K562 (cell line): ENCODE results near the gene OSGEP. TPM values are rescaled to one million over a fixed set of nuclear protein-coding genes. Genes with fewer than 3 reads are reported as not detected.

Experiments
- ARID4B ChIP-seq: sonication (generic); formaldehyde crosslinking; IDR thresholded peaks from 2 replicates; pipeline ENCODE4 v1.8.0; 2022; ENCODE audit warnings: mild to moderate bottlenecking, missing genetic modification reagents
- CBX3 ChIP-seq, 2 experiments: IDR thresholded peaks; 1 replicate in 1 of 2; 2 replicates in 1 of 2; pipeline ENCODE4 v1.6.1; 2012; ENCODE audit warnings: inconsistent platforms in 2 of 2, low read length in 2 of 2, borderline replicate concordance in 1 of 2, control low read depth in 1 of 2
- CREB1 ChIP-seq, 2 experiments: sonication (generic) in 1 of 2; formaldehyde crosslinking in 1 of 2; IDR thresholded peaks; 2 replicates each; pipeline versions ENCODE4 v1.6.1 to v1.8.0; 2012 to 2022; ENCODE audit warnings: inconsistent platforms in 1 of 2, mild to moderate bottlenecking in 1 of 2, missing genetic modification reagents in 1 of 2, moderate library complexity in 1 of 2
- FOXP1 ChIP-seq: sonication (generic); formaldehyde crosslinking; IDR thresholded peaks from 2 replicates; pipeline ENCODE4 v1.8.0; 2022; ENCODE audit warnings: mild to moderate bottlenecking, missing genetic modification reagents
- GTF2B ChIP-seq: IDR thresholded peaks from 2 replicates; pipeline ENCODE4 v1.6.1; 2011; ENCODE audit not compliant: insufficient read length; ENCODE audit errors: extremely low read depth
- HLTF ChIP-seq: fragments of 450-650 bp; IDR thresholded peaks from 2 replicates; pipeline ENCODE4 v1.6.1; 2016
- HNRNPL ChIP-seq: fragments of 200-400 bp; formaldehyde crosslinking; IDR thresholded peaks from 2 replicates; pipeline ENCODE4 v1.6.1; 2017; ENCODE audit warnings: low read depth, mild to moderate bottlenecking, low read length
- HNRNPUL1 ChIP-seq: fragments of 200-400 bp; formaldehyde crosslinking; IDR thresholded peaks from 2 replicates; pipeline ENCODE4 v1.6.1; 2017; ENCODE audit warnings: low read length
- HSF4 ChIP-seq: fragments of 250-450 bp; sonication (Bioruptor Pico); IDR thresholded peaks from 2 replicates; pipeline ENCODE4 v2.1.2; 2022; ENCODE audit warnings: mild to moderate bottlenecking, moderate library complexity, borderline replicate concordance
- LARP7 ChIP-seq: fragments of 450-650 bp; IDR thresholded peaks from 2 replicates; pipeline ENCODE4 v1.6.1; 2016
- MBD2 ChIP-seq: sonication (generic); IDR thresholded peaks from 2 replicates; pipeline ENCODE4 v1.6.1; 2016; ENCODE audit warnings: low read depth, borderline replicate concordance
- NEUROD1 ChIP-seq: fragments of 150-350 bp; IDR thresholded peaks from 2 replicates; pipeline ENCODE4 v1.6.1; 2014; ENCODE audit warnings: borderline replicate concordance, low read length, low read depth; ENCODE audit not compliant: partially characterized antibody
- PML ChIP-seq: IDR thresholded peaks from 2 replicates; pipeline ENCODE4 v1.6.1; 2012; ENCODE audit warnings: low read length, inconsistent platforms
- POLR2A ChIP-seq: fragments of 450-650 bp; conservative IDR thresholded peaks from 2 replicates; pipeline ENCODE4 v1.6.1; 2016
- POLR2B ChIP-seq: fragments of 450-650 bp; IDR thresholded peaks from 2 replicates; pipeline ENCODE4 v1.6.1; 2018; ENCODE audit warnings: low read depth; ENCODE audit not compliant: partially characterized antibody
- SMARCA5 ChIP-seq: fragments of 450-650 bp; IDR thresholded peaks from 2 replicates; pipeline ENCODE4 v1.6.1; 2016
- SRF ChIP-seq, 2 experiments: fragments of 250-450, 450-650 bp in 1 of 2; sonication (Bioruptor Pico) in 1 of 2; sonication (generic) in 1 of 2; formaldehyde crosslinking; IDR thresholded peaks; 2 replicates each; pipeline versions ENCODE4 v1.5.0 to v1.5.1; 2020 to 2022; ENCODE audit warnings: mild to moderate bottlenecking in 1 of 2, missing genetic modification reagents in 1 of 2
- THRAP3 ChIP-seq: fragments of 450-650 bp; IDR thresholded peaks from 2 replicates; pipeline ENCODE4 v1.6.1; 2016; ENCODE audit warnings: mild to moderate bottlenecking, inconsistent platforms, borderline replicate concordance
- XRCC5 ChIP-seq: fragments of 200-400 bp; formaldehyde crosslinking; IDR thresholded peaks from 2 replicates; pipeline ENCODE4 v1.6.1; 2017; ENCODE audit warnings: low read depth, mild to moderate bottlenecking, low read length
- ZBTB9 ChIP-seq: fragments of 450-650 bp; formaldehyde crosslinking; IDR thresholded peaks from 2 replicates; pipeline ENCODE4 v1.4.0; 2020; ENCODE audit warnings: mild to moderate bottlenecking, moderate library complexity
- ZNF75A ChIP-seq: fragments of 450-650 bp; formaldehyde crosslinking; IDR thresholded peaks from 2 replicates; pipeline ENCODE4 v1.4.0; 2020; ENCODE audit warnings: mild to moderate bottlenecking
- polyA plus RNA-seq, 8 experiments: library from polyadenylated mRNA; depleted of rRNA in 4 of 8; stranded (reverse) in 5 of 8; unstranded in 3 of 8; fragments of >200 nt; fragmentation: Nextera tagmentation in 2 of 8; fragmentation: Illumina TruSeq in 1 of 8; extraction: Ambion mirVana in 2 of 8; extraction: Trizol in 1 of 8; gene quantifications; 2 replicates each; pipeline versions ENCODE4 v1.2.1 to v1.2.3, GENCODE V29; 2011 to 2014; ENCODE audit warnings: inconsistent platforms in 1 of 8, missing spikeins in 1 of 8
- total RNA-seq, 7 experiments: library from RNA; depleted of rRNA in 6 of 7; stranded (reverse); fragments of >200 nt in 6 of 7; fragmentation: Illumina TruSeq in 2 of 7; extraction: Trizol in 2 of 7; gene quantifications; 2 replicates each; pipeline versions ENCODE4 v1.2.1 to v1.2.3, GENCODE V29; 2011 to 2021; ENCODE audit warnings: low replicate concordance in 1 of 7

OSGEP gene
- total and polyA plus RNA-seq, 9 of the 15 experiments (the other 6 are each of a cell fraction or from before 2014, with no cell fraction given), result 32.1 to 59.2 (median 44.1) TPM

- TF ChIP-seq ARID4B (peak; percentile 79), ZBTB9 (CRISPR knock-in tag) (no peak), POLR2B (peak; percentile 96), HNRNPL (0 out of 2 replicates have a peak, but pooled peaks have one; percentile 43), XRCC5 (0 out of 2 replicates have a peak, but pooled peaks have one; percentile 26), POLR2A (peak; percentile 99), SRF (CRISPR knock-in tag; IDR thresholded peaks at IDR 0.05) (no peak), HLTF (peak; percentile 29; the same call in 1 of the 2 replicates), CBX3 (IDR thresholded peaks at IDR 0.05; ENCODE audit: borderline replicate concordance in 1 of 2, low read length in 2 of 2) (0 out of 3 replicates have a peak, but pooled peaks of 1 of the 2 experiments have one; percentile 17), PML (peak; percentile 69; the same call in 1 of the 2 replicates), NEUROD1 (peak; percentile 21), HSF4 (CRISPR knock-in tag) (no peak), LARP7 (0 out of 2 replicates have a peak, but pooled peaks have one; percentile 69), HNRNPUL1 (no peak), FOXP1 (CRISPR knock-in tag) (peak; percentile 17; the same call in 1 of the 2 replicates), GTF2B (peak; percentile 88), ZNF75A (CRISPR knock-in tag) (no peak), SMARCA5 (0 out of 2 replicates have a peak, but pooled peaks have one; percentile 43), MBD2 (peak; percentile 43; the same call in 1 of the 2 replicates), THRAP3 (0 out of 2 replicates have a peak, but pooled peaks have one; percentile 57), CREB1 (IDR thresholded peaks at IDR 0.05) (no peak), CREB1 (CRISPR knock-in tag; IDR thresholded peaks at IDR 0.05) (peak; percentile 53; the same call in 1 of the 2 replicates)
Measured at GRCh38 chr14:20469242-20469889, 14.8 kb upstream of the OSGEP start, which contains the start of gene PNP (continued).
